HG03108 (cell line): Measurements from ENCODE around the gene YAP1.

Source experiments
- ATAC-seq: cut with Tn5 transposase; IDR thresholded peaks from one replicate; pipeline ENCODE4 v1.9.1; 2021; ENCODE audit warnings: moderate library complexity; ENCODE audit not compliant: unreplicated experiment

The YAP1 gene

DNA sequence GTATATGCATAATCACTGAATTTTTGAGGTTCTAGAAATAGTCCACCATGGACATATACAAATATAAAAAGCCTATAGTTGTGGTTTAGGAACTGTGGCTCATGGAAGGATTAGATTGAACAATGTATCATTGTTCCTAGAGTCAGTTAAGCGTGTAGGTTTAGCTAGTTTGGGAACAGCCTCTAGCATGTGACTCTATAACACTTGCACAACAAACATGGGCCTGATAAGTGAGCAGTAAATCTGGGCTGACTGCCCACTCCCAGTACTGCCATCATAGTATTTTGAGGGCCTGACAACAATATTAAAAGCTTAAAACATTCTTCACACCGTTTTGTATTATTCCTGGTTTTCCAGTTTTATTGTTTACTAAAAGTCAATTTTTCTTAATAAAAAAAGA is 47.0 kb downstream of the YAP1 start:
- no peak for ATAC-seq

- ATAC-seq, result no peak
These were observed 48.0 kb downstream of the YAP1 start for GRCh38 chr11:102158164-102158735.

DNA sequence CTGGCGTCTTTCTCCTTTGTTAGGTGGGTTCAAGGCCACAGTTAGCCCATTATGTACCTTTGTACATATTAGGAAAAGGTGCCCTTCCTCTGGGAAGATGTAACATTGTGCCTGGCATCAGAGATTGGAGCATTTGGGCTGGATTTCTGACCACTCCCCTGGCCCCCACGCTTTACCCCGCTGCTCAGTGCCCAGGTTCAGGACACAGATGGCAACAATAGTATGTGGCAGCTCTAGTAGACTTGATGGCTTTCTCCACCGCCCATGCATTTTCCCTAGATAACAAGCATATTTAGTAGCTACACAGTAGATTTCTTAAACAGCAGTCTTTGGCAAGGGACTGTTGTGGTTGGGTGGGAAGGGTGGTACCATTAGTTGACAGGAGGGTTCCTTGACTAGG is 53.1 kb downstream of the YAP1 start:
- ATAC-seq, result no peak

GRCh38 chr11:102166175-102167064 is 56.2 kb downstream of the YAP1 start:
- ATAC-seq, result no peak

DNA sequence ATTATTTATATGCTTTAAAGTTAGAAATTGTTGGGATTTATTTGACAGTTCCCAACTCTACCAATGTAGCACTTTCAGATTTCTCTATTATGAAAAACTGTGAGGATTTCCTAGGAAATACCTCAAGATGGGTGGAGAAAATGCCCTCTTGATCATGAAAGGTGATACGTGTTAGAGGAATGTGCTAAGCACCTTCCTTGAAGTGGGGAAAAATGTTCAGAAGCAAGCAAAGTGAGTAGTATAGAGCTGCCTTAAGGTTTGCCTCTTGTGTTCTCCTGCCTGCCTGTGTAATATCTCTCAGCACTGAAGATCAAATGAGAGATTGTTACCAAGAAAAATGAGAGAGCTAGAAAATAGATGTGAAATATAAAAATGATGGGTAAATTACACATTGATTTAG is 58.2 kb downstream of the YAP1 start:
- no peak for ATAC-seq

DNA sequence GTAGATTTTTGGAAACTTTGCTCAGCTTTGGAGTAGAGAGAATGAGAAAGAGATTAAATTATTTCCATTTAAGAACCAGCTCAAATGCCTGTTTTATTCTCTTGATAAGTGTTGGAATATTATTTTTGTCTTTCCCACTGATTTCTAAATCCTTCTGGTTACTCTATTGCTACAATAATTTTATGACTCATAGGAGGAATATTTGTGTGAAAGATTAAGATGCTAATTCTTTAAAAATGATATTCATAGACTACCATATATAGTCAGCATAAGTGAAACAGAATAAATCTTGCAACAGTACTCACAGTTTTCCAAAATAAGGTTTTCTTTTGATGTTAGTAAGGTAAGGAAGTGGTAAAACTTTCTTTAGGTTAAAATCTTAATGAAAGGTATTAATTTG is 60.9 kb downstream of the YAP1 start:
- ATAC-seq, result no peak

DNA sequence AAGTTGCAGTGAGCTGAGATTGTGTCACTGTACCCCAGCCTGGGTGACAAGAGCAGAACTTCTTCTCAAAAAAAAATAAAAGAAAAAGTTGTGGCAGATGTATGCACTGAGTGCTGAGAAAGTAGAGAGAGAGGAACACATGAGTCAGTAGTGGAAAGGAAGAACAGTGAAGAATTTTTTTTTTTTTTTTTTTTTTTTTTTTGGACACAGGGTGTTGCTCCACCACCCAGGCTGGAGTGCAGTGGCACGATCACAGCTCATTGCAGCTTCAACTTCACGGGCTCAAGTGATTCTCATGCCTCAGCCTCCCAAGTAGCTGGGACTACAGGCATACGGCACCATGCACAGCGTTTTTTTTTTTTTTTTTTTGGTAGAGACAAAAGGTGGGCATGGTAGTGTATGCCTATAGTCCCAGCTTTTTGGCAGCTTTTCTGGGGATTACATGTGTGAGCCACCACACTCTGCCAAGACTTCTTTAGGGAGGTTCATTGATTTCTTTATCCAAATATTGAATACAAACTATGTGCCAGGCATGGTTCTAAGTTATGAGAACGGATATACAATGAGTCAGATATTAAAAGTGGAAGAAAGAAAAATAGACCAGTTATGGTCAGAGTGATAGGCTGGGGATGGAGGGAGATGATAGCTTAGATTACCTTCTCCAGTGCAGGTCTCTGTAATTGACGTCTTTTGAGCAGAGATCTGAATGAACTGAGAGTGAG is 62.0 kb downstream of the YAP1 start:
- no peak for ATAC-seq

DNA sequence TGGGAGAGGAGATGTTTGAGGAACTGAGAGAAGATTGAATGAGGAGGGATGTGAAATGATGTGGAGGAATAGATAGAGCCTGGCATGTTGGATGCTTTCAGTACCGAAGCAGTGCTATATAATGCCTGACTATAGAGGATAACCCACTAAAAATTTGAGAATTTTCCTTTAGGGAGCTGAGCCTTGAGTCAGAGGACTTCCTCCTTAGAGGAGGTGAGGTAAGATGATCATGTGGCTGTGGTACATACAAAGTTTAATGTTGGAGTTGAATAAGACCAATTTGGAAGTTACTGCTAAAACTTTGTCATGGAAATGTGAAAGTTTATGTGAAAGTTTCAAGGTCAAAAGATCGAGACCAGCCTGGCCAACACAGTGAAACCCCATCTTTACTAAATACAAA is 66.9 kb downstream of the YAP1 start:
- ATAC-seq, result no peak

DNA sequence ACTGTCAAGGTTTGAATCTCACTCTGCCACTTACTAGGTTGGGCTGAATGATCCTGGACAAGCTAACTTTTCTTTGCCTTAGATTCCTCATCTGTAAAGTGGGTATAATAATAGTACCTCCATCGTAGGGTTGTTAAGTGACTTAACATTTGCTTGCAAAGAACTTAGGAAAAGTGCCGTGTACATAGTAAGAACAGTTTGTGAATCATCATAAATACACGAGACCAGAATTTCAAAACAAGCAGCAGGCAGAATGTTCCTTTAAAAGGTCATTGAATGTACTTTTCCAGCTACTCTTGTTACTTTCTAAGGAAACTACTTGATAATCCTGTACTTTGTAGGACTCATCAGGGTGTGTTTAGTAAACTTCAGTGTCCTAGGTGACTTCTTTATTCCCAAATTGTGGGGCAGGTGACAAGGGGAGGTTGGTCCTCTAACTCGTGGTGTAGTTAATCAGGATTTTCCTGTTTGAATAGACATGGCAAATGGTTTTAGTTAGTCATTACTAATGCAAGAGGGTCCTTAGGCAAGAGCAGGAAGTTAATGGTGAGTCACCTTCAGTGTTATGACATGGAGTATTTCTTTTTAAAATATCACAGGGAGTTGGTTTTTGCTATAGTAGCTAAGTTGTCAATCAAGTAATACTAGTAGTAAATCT is 67.9 kb downstream of the YAP1 start:
- ATAC-seq, result no peak

GRCh38 chr11:102179371-102179770 is 69.1 kb downstream of the YAP1 start:
- no peak for ATAC-seq

- no peak for ATAC-seq
These were observed 74.2 kb downstream of the YAP1 start for GRCh38 chr11:102184269-102184987.

GRCh38 chr11:102186551-102187191 is 76.4 kb downstream of the YAP1 start:
- ATAC-seq, result no peak

DNA sequence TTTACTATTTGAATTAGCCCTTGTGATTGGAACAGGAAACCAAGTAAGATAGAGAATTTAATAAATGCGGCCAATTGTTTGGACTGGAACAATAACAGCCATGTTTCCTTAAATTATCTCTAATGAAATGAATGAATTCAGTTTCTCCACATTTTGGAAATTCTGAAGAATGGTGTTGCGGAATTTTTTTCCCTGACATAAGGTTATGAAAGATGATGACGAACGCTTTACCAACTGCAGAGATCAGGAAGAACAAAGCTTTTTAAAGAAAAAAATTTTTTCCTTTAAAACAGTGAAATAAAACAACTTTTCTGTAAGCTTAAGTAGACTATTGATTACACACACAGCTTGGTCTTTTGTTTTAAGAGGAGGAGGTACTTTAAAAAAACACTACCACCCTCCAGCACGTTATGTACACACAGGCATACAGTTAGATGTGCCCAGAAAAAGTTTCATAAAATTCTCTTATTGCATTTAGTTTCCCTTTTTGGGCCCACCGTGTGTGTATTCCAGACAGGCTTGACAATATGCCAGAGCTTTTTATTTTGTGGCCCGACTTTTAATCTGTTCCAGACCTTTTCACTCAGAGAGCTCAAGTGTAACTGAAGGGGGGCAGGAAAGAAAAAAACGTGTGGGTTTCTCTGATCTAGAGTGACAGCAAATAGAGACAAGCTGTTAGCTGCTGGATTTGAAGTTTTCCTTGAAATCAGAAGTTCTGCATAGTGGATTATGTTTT is 77.3 kb downstream of the YAP1 start:
- no peak for ATAC-seq

GRCh38 chr11:102188488-102188887 is 78.2 kb downstream of the YAP1 start:
- no peak for ATAC-seq

DNA sequence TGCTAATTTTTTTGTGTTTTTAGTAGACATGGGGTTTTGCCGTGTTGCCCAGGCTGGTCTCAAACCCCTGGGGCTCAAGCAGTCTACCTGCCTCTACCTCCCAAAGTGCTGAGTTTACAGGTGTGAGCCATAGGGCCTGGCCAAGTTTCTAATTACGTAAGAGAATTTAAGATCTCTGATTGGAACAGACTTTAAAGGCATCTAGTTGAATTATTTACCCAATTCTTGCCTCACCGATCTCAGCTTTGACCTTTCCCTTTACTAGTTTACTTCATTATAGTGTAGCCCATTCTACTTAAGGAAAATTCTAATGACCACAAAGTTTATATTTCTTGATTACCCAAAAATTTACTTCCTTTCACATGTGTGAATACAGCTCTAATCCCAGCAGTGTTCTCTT is 81.6 kb downstream of the YAP1 start:
- ATAC-seq, result no peak

GRCh38 chr11:102192349-102193066 is 82.3 kb downstream of the YAP1 start:
- ATAC-seq, result no peak

DNA sequence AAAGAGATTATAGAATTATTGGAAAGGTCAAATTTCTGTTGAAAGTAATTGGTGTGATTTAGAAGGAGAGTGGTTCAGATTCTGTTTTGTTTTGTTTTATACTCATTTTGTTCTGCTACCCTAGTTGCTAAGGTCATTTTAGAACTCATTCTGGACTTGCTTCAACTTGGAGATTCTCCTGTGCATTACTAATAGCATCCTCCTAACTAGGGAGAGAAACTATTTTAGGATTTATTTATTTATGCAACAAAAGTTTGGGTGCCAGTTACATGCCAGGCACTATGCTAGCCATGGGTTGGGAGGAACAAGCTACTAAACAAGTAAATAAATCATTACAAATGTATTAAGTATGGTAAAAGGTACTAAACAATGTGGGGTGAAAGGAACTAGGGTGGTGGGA is 84.0 kb downstream of the YAP1 start:
- ATAC-seq, result no peak

- ATAC-seq, result no peak
These were observed 84.7 kb downstream of the YAP1 start for GRCh38 chr11:102194990-102195389.

DNA sequence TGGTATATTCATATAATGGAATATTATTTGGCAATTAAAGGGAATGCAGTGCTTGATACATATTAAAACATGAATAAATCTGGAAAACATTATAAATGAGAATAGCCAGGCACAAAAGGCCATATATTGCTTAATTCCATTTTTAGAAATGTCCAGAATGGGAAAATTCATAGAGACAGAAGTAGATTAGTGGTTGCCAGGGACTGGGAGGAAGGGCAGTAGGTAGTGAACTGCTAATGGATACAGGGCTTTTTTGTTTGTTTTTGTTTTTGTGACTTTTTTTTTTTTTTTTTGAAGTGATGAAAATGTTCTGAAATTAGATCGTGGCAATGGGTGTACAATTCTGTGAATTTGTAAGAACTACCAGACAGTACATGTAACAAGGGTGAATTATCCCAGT is 86.1 kb downstream of the YAP1 start:
- no peak for ATAC-seq
